ENCODE data around the gene ONECUT3. TPM values are rescaled to one million over a fixed set of nuclear protein-coding genes. Genes with fewer than 3 reads are reported as not detected.

The ONECUT3 gene
- total and polyA plus RNA-seq, 12 donors: under 0.01 TPM; not detected in 11

GRCh38 chr19:1770866-1771576 is 17.7 kb downstream of the ONECUT3 start:
- H3K9me3 ChIP-seq (replicated peaks in 1 of 3): no peaks in the 10 kb centered on the region
- TF ChIP-seq CTCF (IDR thresholded peaks at IDR 0.05) (no peak), POLR2A (IDR thresholded peaks at IDR 0.05) (no peak)
- H3K27ac ChIP-seq: no peak overlapping the region
- no peak overlapping the region for H3K4me3 ChIP-seq
- DNase-seq: no peak
- 81 to 86% (median 83%) methylated on average over 4 of the region's 4 CpGs for WGBS, 4 donors
- H3K4me1 ChIP-seq (replicated peaks in 1 of 2): no peaks in the 10 kb centered on the region
- peaks cover 68% of the 10 kb centered on the region for H3K27me3 ChIP-seq
- intact Hi-C loops (cut with DNase I): no loop called here
- H3K36me3 ChIP-seq (replicated peaks in 1 of 2): no peaks in the 10 kb centered on the region

GRCh38 chr19:1773184-1773583 is 19.9 kb downstream of the ONECUT3 start:
- intact Hi-C loops (cut with DNase I): no loop called here
- Histone ChIP-seq H3K36me3 (replicated peaks in 1 of 2) (no peaks in the 10 kb centered on the region), H3K4me3 (no peak overlapping the region), H3K4me1 (replicated peaks in 1 of 2) (no peaks in the 10 kb centered on the region), H3K9me3 (replicated peaks in 1 of 3) (no peaks in the 10 kb centered on the region), H3K27me3 (peaks cover 66% of the 10 kb centered on the region), H3K27ac (no peak overlapping the region)
- TF ChIP-seq POLR2A (IDR thresholded peaks at IDR 0.05): no peak
- no peak for TF ChIP-seq CTCF (IDR thresholded peaks at IDR 0.05)
- no peak for DNase-seq
- WGBS, 4 donors: 46 to 51% (median 49%) methylated on average over 7 to 8 of the region's 8 CpGs

GRCh38 chr19:1774989-1775772 is 21.9 kb downstream of the ONECUT3 start:
- intact Hi-C loops (cut with DNase I): no loop called here
- WGBS, 4 donors: 2 to 8% (median 7%) methylated on average over 6 to 58 of the region's 59 CpGs
- no peak overlapping the region for H3K4me3 ChIP-seq
- DNase-seq: no peak
- no peak overlapping the region for H3K27ac ChIP-seq
- H3K36me3 ChIP-seq (replicated peaks in 1 of 2): no peaks in the 10 kb centered on the region
- H3K4me1 ChIP-seq (replicated peaks in 1 of 2): no peaks in the 10 kb centered on the region
- TF ChIP-seq POLR2A (IDR thresholded peaks at IDR 0.05) (no peak), CTCF (IDR thresholded peaks at IDR 0.05) (peak in 5 of 6 experiments; percentile 11 to 64 (median 26))
- no peaks in the 10 kb centered on the region for H3K9me3 ChIP-seq (replicated peaks in 1 of 3)
- peaks cover 68% of the 10 kb centered on the region for H3K27me3 ChIP-seq

GRCh38 chr19:1775951-1776605 is 22.8 kb downstream of the ONECUT3 start:
- intact Hi-C loops (cut with DNase I): no loop called here
- 3 to 7% (median 5%) methylated on average over 3 to 50 of the region's 50 CpGs for WGBS, 4 donors
- no peak for TF ChIP-seq CTCF (IDR thresholded peaks at IDR 0.05)
- no peak for TF ChIP-seq POLR2A (IDR thresholded peaks at IDR 0.05)
- Histone ChIP-seq H3K27me3 (peaks cover 63% of the 10 kb centered on the region), H3K9me3 (replicated peaks in 1 of 3) (no peaks in the 10 kb centered on the region), H3K27ac (no peak overlapping the region), H3K4me1 (replicated peaks in 1 of 2) (no peaks in the 10 kb centered on the region), H3K36me3 (replicated peaks in 1 of 2) (no peaks in the 10 kb centered on the region), H3K4me3 (no peak overlapping the region)
- no peak for DNase-seq

Measured in adrenal gland (tissue), 12 donors.